HG02938 (cell line): ENCODE results near the gene CRISP1.
"Not testable (repeated sequence)": the region's sequence is repeated elsewhere in the genome, so short reads cannot be mapped to it uniquely, and the experiment has no call there.

Source experiments
- ATAC-seq: cut with Tn5 transposase; IDR thresholded peaks from one replicate; pipeline ENCODE4 v1.9.1; 2021; ENCODE audit warnings: mild to moderate bottlenecking, moderate library complexity; ENCODE audit not compliant: unreplicated experiment

The CRISP1 gene, protein sequence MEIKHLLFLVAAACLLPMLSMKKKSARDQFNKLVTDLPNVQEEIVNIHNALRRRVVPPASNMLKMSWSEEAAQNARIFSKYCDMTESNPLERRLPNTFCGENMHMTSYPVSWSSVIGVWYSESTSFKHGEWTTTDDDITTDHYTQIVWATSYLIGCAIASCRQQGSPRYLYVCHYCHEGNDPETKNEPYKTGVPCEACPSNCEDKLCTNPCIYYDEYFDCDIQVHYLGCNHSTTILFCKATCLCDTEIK

DNA sequence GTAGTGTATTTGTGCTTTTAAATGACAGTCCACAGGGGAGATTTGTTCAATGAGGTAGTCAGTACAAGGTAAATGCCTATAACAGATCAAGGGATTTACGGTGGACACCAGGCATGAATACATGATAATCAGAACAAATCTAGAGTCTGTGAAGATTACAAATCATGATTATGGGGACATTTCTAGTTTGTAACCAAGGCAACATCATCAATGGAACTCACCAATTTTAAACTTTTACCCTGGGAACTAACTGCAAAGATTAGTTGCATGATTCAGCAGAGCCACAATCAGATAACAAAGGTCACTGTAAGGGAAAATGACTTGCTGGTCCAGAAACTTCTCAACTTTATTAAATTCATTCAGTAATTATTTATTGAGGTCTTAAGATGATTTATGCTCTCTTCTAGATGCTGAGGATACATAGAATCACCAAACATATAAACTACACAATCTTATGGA lies at the start of gene CRISP1:
Gene CRISP1 (minus strand): TSS at position 51 of the 459 bp plus-strand sequence. CDS start 9,135 bp downstream, outside the sequence.
- ATAC-seq, result no peak

- no peak for ATAC-seq
These were observed 48.7 kb upstream of the CRISP1 start for GRCh38 chr6:49915035-49915434.

- no peak for ATAC-seq
These were observed 47.5 kb upstream of the CRISP1 start for GRCh38 chr6:49913636-49914375.

DNA sequence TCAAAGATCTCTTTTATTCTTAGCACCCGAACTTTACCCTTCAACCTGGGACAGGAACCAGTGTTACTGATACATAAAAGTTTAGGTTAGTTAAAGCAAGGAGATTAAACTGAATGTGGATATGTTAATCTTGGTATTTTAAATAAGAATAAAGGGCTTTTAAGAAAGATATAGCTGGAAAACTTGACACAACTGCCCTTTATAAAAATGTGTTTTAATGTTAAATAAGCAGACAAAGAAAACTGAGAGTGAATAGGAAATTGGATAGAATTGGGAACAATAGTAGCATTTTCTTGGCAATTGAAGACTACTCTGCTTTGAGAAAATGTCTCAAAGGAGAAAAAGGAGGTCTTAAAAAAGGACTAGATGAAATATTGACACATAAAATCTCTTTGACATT lies 45.9 kb upstream of the CRISP1 start:
- no peak for ATAC-seq

DNA sequence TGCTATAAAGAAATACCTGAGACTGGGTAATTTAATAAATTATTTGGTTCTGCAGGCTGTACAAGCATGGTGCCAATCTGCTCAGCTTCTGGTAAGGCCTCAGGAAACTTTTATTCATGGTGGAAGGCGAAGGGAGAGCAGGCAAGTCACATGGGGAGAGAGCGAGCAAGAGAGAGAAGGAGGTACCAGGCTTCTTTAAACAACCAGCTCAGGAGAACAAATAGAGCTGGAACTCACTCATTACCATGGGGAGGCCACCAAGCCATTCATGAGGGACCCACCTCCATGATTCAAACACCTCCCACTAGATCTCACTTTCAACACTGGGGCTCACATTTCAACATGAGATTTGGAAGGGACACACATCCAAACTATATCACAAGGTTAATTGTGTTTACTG lies 44.9 kb upstream of the CRISP1 start:
- ATAC-seq, result no peak

DNA sequence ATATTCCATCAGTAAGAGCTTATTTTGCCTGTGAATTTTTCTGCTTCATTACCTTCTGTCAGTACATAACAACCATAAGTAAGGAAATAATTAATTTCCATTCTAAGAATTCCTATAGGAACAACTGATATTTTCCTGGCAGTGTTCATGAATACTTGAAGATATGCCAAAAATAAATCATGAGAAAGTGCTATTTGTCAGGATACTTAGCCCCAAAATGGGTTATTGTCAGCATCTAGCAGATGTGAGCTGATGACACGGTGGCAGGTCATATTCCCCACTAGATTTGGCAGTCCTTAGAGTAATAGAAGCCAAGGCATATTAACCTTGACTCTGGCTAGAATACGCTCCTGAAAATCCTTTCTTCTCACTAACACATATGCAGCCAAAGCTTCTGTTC lies 43.2 kb upstream of the CRISP1 start:
- ATAC-seq, result no peak

GRCh38 chr6:49906526-49906925 lies 40.2 kb upstream of the CRISP1 start:
- no peak for ATAC-seq

GRCh38 chr6:49905296-49905695 lies 39.0 kb upstream of the CRISP1 start:
- ATAC-seq, result no peak

GRCh38 chr6:49902856-49903255 lies 36.5 kb upstream of the CRISP1 start:
- ATAC-seq, result no peak

GRCh38 chr6:49898904-49899566 lies 32.7 kb upstream of the CRISP1 start:
- no peak for ATAC-seq

DNA sequence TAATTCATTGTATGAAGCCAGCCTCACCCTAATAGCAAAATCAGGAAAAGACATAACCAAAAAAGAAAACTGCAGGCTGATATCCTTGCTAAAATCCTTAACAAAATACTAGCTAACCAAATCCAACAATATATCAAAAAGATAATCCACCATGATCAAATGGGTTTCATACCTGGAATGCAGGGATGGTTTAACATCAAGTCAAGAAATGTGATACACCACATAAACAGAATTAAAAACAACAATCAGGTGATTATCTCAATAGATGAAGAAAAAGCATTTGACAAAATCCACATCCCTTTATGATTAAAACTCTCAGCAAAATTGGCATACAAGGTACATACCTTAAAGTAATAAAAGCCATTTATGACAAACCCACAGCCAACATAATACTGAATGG lies 29.2 kb upstream of the CRISP1 start:
- ATAC-seq, result not testable (repeated sequence)

DNA sequence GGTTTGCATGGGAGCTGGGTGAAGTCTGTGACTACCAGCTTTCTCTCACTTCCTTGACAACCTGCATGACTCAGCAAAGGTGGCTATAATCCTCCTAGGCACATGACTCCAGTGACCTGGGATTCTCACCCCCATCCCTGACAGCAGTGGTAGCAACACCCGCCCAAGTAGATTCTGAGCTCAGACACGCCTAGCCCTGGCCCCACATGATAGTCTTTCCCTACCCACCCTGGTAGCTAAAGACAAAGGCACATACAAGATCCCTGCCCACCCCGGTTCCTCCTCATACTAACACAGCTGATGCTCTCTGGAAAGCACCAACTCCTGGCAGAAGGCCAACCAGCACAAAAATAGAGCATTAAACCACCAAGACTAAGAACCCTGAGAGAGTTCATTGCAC lies 25.9 kb upstream of the CRISP1 start:
- no peak for ATAC-seq

- ATAC-seq, result no peak
These were observed 24.7 kb upstream of the CRISP1 start for GRCh38 chr6:49890988-49891387.

GRCh38 chr6:49888742-49889431 lies 22.6 kb upstream of the CRISP1 start:
- no peak for ATAC-seq

DNA sequence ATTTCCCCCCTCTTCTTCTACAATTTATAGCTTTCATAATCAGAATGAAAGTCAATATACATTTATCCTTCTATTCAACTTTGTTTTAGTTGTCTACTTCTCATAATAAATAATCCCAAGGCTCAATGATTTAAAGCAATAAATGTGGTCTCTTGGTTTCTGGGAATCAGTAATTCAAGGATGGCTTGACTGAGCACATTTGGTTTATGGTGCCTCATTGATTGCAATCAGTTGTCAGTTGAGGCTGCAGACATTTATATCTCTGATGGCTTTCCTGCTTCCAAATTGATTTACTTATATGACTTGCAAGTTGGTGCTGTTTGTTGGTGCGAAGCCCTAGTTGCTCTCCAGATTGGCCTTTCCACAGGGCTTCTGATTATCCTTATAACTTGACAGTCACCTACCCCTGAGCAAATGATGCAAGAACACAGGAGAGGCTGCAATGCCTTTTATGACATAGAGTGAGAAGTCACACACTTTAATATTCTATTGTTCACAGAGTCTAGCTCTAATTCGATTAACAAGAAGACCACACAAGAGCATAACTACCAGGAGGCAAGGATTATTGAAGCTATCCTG lies 2.7 kb upstream of the CRISP1 start:
- no peak for ATAC-seq

DNA sequence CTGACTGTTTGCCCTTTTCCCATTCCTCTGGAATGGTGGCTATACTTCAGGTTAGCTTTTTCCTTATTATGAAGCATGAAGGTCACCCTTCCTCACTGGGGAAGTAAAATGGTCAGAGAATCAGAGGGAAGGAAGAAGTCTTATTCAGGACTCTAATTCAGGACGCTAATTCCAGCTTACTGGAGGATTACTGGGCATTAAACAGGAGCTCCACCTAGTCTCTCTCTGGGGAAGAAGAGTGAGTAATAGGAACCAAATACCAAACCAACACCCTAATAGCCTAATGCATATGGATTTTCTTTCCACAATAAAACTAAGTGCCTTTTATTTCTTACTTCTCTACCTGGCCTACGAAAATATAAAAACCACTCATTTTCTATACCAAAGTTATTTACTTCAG lies 10.1 kb downstream of the CRISP1 start:
- ATAC-seq, result no peak

GRCh38 chr6:49855221-49855620 lies 11.1 kb downstream of the CRISP1 start:
- ATAC-seq, result no peak

GRCh38 chr6:49852975-49853374 lies 13.4 kb downstream of the CRISP1 start:
- no peak for ATAC-seq

DNA sequence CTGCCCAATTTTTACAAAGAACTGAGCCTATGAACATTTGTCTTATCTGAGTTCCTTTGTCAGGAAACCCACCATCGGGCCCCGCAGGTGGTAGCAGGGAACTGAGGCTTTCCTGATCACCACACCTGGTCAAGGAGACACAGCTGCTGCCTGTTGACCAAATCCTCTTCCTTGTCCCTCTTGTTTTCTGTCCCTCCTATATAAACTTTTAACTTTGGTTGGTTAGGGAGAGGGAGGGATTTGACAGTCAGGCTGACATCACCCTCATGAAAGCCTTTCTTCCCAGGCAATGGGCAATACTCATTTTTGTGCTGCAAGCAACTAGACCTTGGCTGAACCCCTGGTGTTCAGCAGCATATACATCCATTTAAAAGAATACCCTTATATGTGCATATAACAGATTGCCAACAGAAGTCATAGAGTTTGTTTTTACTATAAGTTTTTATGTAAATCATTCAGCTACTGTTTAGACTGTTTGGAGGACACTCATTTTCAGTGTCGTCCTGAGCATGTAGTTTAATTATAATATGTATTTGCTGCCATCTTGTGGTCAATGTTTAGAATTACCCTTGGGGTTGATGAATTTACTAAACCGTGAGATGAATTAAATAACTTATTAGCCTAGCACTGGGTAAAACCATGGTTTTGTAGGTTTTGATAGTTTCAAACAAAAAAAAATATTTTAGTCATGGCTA lies 17.0 kb downstream of the CRISP1 start:
- ATAC-seq, result peak; percentile 93

GRCh38 chr6:49847673-49848072 lies 18.7 kb downstream of the CRISP1 start:
- ATAC-seq, result no peak
